Testis (tissue), 3 donors: ENCODE data around the gene AMOT. TPM values are rescaled to one million over a fixed set of nuclear protein-coding genes. Genes with fewer than 3 reads are reported as not detected.

Experiments
- DNase-seq: peaks from one replicate; pipeline ENCODE4 v3.0.0-alpha.2; 2019
- H3K27ac ChIP-seq, 2 donors: fragments of 200-600 bp; sonication (generic); one replicate each; pipeline ENCODE4 v1.5.1; 2019
- H3K27me3 ChIP-seq: fragments of 200-600 bp; sonication (generic); one replicate; pipeline ENCODE4 v1.5.1; 2019
- H3K36me3 ChIP-seq: fragments of 200-600 bp; sonication (generic); one replicate; pipeline ENCODE4 v1.5.1; 2017; ENCODE audit warnings: low read depth; ENCODE audit errors: missing control alignments
- H3K4me1 ChIP-seq: fragments of 200-600 bp; sonication (generic); one replicate; pipeline ENCODE4 v1.5.1; 2019
- H3K4me3 ChIP-seq, 2 donors: fragments of 200-600 bp; sonication (generic); one replicate each; pipeline ENCODE4 v1.5.1; 2017 to 2019
- H3K9me3 ChIP-seq: fragments of 200-600 bp; sonication (generic); one replicate; pipeline ENCODE4 v1.5.1; 2017
- CTCF ChIP-seq, 3 experiments: fragments of 450-650 bp in 2 of 3; fragments of 200-600 bp in 1 of 3; sonication (generic) in 1 of 3; IDR thresholded peaks; one replicate each; pipeline ENCODE4 v1.5.1; 2016 to 2019; ENCODE audit warnings: antibody characterized with exemption in 3 of 3, mild to moderate bottlenecking in 2 of 3, moderate library complexity in 1 of 3
- POLR2A ChIP-seq: fragments of 450-650 bp; IDR thresholded peaks from one replicate; pipeline ENCODE4 v1.6.1; 2017; ENCODE audit warnings: antibody characterized with exemption, mild to moderate bottlenecking, moderate library complexity
- WGBS, 2 donors: methylation state at CpG; one replicate each; pipeline ENCODE4 v1.1.5; 2018; 5-methylcytosine and 5-hydroxymethylcytosine counted together
- intact Hi-C: fragments of 100-400 bp; cut with DNase I; formaldehyde crosslinking; loops from one replicate; pipeline ENCODE4 v1.15.1; 2023; ENCODE audit warnings: low total_unique reads
- polyA plus RNA-seq: library from polyadenylated mRNA; stranded (reverse); fragments of 350-450 nt; fragmentation: Illumina TruSeq; extraction: RNeasy Lipid Tissue Mini Kit (QIAGEN cat#74804); gene quantifications from one replicate; pipeline ENCODE4 v1.2.3, GENCODE V29; 2014; ENCODE audit warnings: low read depth, low replicate concordance; ENCODE audit not compliant: insufficient read depth
- total RNA-seq, 2 donors: library from RNA; depleted of rRNA; stranded (reverse); fragments of >200 nt; gene quantifications; one replicate each; pipeline ENCODE4 v1.2.3, GENCODE V29; 2016

The AMOT gene
- total and polyA plus RNA-seq, 3 donors from 2014 or later: 11.7 to 22.5 (median 14.9) TPM

GRCh38 chrX:112760697-112761096 is 79.9 kb downstream of the AMOT start:
- no peak for TF ChIP-seq POLR2A
- TF ChIP-seq CTCF (IDR thresholded peaks at IDR 0.05): no peak
- WGBS, 2 donors: 0 to 53% methylated on average over 1 to 2 of the region's 2 CpGs
- Histone ChIP-seq H3K27me3 (no peaks in the 10 kb centered on the region), H3K9me3 (no peaks in the 10 kb centered on the region), H3K36me3 (no peaks in the 10 kb centered on the region), H3K4me1 (no peaks in the 10 kb centered on the region), H3K27ac (no peak overlapping the region), H3K4me3 (no peak overlapping the region)
- DNase-seq: no peak
- intact Hi-C loops: no loop called here

DNA sequence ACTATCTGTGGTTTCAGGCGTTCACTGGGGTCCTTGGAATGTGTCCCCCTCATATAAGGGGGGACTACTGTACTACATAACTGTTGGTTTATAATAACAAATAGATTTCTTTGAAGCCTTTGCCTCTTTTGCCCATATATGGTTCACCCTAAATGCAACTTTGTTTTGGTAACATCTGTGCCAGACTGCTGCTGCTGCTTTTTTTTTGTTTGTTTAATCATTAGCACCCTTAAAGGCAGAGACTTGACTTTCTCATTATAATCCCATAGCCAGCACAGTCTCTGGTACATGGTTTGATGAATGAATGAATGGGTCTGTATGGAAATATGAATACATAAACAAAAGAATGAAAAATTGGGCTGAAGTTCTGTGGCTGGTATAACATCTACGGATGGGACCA is 80.7 kb downstream of the AMOT start:
- H3K27me3 ChIP-seq: no peaks in the 10 kb centered on the region
- H3K4me3 ChIP-seq: no peak overlapping the region
- H3K27ac ChIP-seq: no peak overlapping the region
- intact Hi-C loops: no loop called here
- DNase-seq: no peak
- TF ChIP-seq POLR2A: no peak
- no peak for TF ChIP-seq CTCF (IDR thresholded peaks at IDR 0.05)
- no peaks in the 10 kb centered on the region for H3K9me3 ChIP-seq
- no peaks in the 10 kb centered on the region for H3K36me3 ChIP-seq
- WGBS, 2 donors: 81 to 93% methylated on average over 2 of the region's 2 CpGs
- H3K4me1 ChIP-seq: no peaks in the 10 kb centered on the region

GRCh38 chrX:112759512-112759911 is 81.1 kb downstream of the AMOT start:
- no peaks in the 10 kb centered on the region for H3K4me1 ChIP-seq
- no peak overlapping the region for H3K4me3 ChIP-seq
- TF ChIP-seq CTCF (IDR thresholded peaks at IDR 0.05) (no peak), POLR2A (no peak)
- intact Hi-C loops: no loop called here
- H3K27me3 ChIP-seq: no peaks in the 10 kb centered on the region
- H3K36me3 ChIP-seq: no peaks in the 10 kb centered on the region
- no peaks in the 10 kb centered on the region for H3K9me3 ChIP-seq
- WGBS, 2 donors: 69 to 79% methylated on average over 3 of the region's 3 CpGs
- DNase-seq: no peak
- no peak overlapping the region for H3K27ac ChIP-seq

- no peaks in the 10 kb centered on the region for H3K27me3 ChIP-seq
- 86 to 100% methylated on average over 3 to 4 of the region's 4 CpGs for WGBS, 2 donors
- DNase-seq: no peak
- no peaks in the 10 kb centered on the region for H3K36me3 ChIP-seq
- intact Hi-C loops: no loop called here
- TF ChIP-seq POLR2A: no peak
- no peak for TF ChIP-seq CTCF (IDR thresholded peaks at IDR 0.05)
- H3K4me1 ChIP-seq: no peaks in the 10 kb centered on the region
- no peak overlapping the region for H3K4me3 ChIP-seq
- no peak overlapping the region for H3K27ac ChIP-seq
- no peaks in the 10 kb centered on the region for H3K9me3 ChIP-seq
Observed at GRCh38 chrX:112757946-112758345, 82.7 kb downstream of the AMOT start.

- intact Hi-C loops: no loop called here
- H3K4me3 ChIP-seq: no peak overlapping the region
- WGBS, 2 donors: 81 to 100% methylated on average over 1 of the region's 1 CpG
- no peaks in the 10 kb centered on the region for H3K9me3 ChIP-seq
- H3K4me1 ChIP-seq: no peaks in the 10 kb centered on the region
- no peaks in the 10 kb centered on the region for H3K27me3 ChIP-seq
- H3K36me3 ChIP-seq: no peaks in the 10 kb centered on the region
- TF ChIP-seq POLR2A (no peak), CTCF (IDR thresholded peaks at IDR 0.05) (no peak)
- H3K27ac ChIP-seq: no peak overlapping the region
- no peak for DNase-seq
Observed at GRCh38 chrX:112753116-112753515, 87.5 kb downstream of the AMOT start.
